Measurements from ENCODE around the gene WDR62.

DNA sequence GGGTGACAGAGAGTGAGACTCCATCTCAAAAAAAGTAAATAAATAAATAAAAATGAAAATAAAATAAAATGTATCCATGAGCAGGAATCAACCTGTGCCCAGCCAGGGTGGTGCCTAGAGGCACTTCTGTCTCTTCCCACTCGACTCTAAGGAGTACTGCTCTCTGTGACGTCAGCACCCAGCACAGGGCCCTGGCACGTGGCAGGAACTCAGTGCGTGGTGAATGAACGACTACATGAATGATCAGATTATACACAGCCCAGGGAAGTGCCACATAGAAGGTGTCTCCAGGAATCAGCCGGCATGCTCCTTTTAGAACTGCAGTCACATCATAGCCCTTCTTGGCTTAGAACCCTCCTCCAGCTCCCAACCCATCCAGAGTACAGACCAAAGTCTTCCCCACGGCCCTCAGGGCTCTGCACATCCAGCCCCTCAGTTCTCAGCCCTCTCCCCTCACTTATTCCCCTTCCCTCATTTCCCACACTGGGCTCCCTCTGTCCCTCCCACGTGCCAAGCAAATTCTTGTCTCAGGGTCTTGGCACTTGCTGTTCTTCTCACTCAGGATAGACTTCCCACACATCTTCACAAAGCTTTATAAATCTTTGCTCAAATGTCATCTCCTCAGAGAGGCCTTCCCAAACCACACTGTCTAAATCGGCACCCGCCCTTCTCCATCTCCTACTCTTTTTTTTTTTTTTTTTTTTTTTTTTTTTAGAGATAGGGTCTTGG, 26.2 kb upstream of the WDR62 start:
- TF ChIP-seq, protein P1, sequence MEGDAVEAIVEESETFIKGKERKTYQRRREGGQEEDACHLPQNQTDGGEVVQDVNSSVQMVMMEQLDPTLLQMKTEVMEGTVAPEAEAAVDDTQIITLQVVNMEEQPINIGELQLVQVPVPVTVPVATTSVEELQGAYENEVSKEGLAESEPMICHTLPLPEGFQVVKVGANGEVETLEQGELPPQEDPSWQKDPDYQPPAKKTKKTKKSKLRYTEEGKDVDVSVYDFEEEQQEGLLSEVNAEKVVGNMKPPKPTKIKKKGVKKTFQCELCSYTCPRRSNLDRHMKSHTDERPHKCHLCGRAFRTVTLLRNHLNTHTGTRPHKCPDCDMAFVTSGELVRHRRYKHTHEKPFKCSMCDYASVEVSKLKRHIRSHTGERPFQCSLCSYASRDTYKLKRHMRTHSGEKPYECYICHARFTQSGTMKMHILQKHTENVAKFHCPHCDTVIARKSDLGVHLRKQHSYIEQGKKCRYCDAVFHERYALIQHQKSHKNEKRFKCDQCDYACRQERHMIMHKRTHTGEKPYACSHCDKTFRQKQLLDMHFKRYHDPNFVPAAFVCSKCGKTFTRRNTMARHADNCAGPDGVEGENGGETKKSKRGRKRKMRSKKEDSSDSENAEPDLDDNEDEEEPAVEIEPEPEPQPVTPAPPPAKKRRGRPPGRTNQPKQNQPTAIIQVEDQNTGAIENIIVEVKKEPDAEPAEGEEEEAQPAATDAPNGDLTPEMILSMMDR (optimal IDR thresholded peaks at IDR 0.05 in 1 of 3, IDR thresholded peaks at IDR 0.05 in 1 of 3, conservative IDR thresholded peaks at IDR 0.05 in 1 of 3; ENCODE audit: extremely low read depth in 1 of 3, insufficient read depth in 2 of 3, low read length in 3 of 3): no peak
- TF ChIP-seq EZH2 (IDR thresholded peaks at IDR 0.05; ENCODE audit: low read length): no peak
